ENCODE results near the gene TGM1.

TGM1 gene

DNA sequence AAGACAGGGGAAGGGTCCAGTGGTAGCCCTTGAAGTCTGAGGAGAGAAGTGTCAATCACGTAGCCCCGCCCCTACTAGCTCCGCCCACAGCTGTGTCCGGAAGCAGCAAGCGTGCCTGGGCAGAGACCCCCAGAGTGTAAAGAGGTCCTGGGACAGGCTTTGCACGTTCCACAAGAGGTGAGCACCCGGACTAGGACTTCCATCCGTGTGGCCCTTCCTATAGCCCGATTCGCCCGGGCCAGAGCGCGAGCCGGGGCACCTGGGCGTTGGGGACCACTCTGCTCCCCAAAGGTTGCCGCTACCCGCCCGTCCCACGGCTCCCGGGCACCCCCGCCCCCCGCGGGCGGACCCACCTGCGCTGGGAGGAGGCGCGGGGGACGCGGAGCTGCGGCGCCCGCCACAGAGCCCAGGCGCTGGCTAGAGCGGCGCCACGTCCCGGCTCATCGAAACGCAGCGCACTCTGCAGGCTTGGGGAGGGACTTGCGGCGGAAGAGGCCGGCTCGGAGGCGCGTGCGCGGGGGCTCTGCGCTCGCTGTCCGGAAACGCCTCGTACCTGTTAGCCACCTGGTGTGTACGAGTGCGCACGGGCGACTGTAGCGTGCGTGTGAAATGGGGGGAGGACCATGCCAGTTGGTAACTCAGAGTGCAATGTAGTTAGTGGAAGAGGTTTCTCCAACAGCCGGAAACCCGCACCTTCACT is 8.3 kb upstream of the TGM1 start, which contains the start of gene RABGGTA:
TSS of gene RABGGTA (minus strand) at position 464 of the 700 bp plus-strand sequence. CDS start 482 bp downstream, outside the sequence.
- DNase-seq = peak; percentile 80 to 98 (median 89)

DNA sequence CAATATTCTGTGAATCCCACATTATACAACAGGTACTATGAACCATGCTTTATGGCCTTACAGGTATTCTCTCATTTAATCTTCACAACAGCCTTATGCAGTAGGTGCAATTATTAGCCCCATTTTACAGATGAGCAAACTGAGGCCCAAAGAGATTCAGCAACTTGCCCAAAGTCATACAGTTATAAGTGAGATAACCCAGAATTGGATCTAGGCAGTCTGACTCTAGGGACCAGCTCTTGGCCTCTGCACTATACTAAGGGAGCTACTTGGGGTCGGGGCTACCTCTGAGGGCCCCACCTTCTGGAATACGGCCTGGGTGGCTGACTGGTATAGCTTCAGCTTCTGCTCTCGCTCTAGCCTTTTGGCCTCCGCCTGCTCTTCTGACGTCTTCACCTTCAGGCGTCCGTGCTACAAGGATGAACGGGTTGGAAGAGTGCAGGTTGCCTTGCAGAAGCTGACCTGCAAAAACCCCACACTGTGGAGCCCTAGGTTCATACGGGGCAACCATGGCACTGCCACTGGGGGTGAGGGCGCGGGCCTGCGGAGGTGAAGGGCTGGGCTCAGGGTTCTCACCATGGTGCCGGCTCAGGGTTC is 7.7 kb upstream of the TGM1 start:
- DNase-seq = no peak

DNA sequence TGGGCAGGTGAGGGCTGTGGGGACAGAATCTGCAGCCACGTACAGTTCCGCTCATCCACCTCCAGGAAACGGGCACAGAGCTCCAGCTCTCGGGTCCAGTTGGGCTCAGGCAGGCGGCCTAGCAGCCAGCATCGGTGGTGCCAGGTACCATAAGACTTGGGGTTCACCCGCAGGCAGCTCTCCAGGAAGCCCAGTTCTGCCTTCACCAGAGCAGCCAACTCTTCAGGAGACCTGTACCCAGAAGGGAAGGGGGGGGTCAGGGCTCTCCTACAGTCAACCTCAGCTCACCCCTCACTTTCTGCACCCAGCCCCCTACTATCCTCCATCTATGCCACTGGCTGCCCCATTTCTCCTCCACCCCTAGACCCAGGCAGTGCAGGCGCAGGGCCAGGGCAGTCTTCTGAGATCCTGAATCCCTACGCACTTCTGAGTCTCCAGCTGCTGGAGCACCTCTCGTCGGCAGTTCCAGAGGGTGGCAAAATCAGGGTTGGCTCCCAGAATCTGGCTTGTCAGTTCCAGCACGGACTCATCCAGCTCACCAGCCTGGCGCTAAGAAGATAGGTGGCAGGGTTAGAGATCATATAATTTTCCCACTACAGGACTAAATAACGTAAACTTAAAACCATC is 7.0 kb upstream of the TGM1 start:
- no peak for DNase-seq

DNA sequence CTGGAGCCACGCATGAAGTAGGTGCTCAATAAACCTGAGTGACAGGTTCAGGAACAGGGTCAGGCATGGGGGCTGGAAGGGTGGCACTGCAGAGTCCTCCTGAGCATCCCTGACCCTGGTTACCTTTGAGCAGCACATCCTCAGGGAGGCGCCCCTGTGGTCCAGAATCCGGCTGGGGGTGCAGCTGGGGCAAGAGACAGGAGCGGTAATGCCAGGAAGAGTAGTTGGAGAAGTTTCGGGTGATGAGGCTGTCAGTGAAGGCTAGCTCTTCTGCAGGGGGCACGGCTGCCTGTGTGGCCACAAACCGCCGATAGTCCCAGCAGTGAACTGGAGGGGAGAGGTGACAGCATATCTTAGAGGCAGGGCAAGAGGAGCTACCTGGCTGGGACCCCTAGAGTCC is 6.4 kb upstream of the TGM1 start:
- no peak for DNase-seq

DNA sequence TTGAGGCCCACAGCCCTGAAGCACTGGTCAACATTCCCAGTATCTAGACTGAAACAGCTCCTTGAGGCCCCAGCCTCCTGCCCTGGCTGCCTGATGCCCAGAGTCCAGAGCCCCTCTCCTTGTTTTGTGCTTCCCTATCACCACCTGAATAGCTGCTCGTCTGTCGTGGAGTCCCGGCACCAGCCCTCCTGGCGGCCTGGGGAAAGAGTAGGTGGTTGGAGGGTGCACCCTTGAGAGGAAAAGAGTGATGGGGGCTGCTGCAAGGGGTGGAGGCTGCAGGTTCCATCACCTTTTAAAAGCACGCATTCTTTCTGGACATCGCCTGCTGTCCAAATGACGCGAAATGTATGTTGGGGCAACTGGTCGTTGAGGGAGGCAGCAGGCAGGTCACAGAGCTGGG is 5.2 kb upstream of the TGM1 start:
- no peak for DNase-seq

DNA sequence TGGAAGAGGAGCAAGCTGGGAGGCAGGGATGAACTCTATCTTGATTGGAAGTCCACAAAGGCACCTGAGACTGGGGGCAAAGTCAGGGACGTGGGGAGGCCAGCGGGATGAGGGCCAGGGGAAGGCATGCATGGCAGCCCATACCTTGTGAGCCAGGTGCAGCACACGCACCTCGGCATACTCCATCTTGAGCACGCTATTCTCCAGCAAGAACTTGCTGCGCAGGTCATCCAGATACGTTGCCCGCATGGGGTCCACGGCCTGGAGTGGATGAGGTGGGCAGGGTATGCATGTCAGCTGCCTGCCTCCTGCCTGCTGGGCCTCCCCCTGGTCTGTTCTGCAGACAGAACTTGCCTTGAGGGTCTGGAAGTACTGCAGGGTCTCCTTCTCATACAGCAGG is 4.5 kb upstream of the TGM1 start:
- DNase-seq = no peak

DNA sequence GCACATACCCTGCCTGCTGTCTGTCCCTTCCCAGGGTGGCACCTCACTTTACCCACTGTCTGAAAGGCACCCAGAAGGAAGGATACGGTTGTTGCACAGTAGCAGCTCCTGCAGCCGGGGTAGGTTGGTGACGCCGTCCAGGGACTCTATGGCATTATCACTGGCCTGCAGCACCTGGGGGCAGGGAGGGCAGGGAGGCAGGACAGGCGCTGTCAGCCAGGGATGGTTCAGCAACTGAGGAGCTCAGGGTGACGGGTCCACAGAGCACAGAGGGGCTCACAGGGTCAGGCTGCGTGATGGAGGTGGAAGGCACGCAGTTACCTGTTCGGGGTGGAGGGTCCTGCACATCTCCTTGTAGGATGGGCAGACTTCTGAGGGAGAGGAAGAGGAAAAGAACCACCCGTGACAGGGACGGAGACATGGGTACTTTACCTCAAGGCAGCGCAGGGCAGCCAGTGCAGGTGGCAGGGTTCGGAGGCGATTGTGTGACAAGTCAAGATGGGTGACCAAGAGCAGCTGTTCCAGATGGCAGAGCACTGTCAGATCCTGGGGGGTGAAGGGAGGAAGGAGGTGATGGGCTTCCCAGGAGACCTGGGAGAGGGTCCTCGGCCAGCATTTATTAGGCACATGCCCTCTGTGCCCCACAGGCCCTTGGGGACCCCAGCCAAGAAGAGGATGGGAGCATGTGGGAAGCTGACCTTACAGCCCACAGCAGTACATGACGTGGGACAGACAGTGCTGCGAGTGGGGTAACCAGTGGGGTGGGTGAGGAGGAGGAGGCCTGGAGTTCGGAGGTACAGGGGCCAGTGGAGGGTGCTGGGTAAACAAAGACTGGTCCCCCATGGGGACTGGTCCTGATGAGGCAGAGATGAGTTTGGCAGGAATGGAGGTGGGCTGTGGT is 3.6 kb upstream of the TGM1 start:
- no peak for DNase-seq

DNA sequence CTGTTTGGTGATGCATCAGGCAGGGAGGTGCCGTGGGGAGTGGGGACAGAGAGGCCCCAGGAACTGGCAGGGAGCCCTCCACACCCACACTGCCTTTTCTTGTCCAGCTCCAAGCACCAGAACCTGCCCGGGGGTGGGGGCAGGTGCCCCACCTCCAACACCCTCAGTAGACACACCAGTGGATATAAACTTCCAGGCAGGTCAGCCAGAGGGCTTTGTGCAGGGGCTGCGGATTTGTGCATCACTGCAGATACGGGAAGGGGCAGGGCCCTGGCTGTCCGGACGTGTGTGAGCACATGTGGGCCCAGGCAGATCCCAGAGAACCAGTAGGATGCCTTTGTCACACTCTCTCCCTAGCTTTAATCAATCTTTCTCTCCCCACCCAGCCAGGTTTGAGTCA is 1.3 kb upstream of the TGM1 start:
- no peak for DNase-seq

DNA sequence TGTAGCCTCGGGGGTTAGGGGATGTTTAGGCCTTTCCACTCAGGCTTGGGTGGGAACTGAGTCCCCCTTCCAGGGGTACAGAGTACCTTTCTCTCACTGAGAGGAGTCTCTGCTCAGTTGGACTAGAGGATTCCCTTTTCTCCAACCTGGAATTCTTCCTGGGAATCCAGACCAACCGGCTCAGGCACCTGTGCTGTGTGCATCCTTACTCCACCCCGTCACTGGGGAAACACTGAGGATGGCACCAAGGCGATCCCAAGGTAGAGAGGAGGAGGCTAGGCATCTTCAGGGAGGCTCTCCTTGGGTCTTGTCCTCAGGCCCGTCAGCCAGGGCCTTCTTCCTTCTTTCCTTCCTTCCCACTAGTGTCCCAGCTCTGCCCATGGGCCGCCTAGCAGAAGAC is 871 bp upstream of the TGM1 start:
- DNase-seq = no peak

DNA sequence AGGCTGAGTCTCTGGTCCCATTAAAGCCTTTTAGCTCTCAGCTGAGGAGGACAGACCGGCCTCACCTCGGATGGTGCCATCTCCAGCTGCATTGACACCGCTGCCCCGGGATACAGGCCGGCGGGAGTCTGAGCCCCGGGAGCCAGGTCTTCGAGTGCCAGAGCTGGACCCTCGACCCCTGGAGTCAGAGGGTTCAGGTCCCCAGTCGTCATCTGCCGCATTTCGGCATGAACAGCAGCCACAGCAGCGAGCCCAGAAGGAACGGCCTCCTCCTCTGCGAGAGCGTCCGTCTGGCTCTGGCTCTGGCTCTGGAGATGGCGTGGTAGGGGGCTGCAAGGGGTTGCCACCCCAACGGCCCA is 1.0 kb downstream of the TGM1 start:
- no peak for DNase-seq

DNA sequence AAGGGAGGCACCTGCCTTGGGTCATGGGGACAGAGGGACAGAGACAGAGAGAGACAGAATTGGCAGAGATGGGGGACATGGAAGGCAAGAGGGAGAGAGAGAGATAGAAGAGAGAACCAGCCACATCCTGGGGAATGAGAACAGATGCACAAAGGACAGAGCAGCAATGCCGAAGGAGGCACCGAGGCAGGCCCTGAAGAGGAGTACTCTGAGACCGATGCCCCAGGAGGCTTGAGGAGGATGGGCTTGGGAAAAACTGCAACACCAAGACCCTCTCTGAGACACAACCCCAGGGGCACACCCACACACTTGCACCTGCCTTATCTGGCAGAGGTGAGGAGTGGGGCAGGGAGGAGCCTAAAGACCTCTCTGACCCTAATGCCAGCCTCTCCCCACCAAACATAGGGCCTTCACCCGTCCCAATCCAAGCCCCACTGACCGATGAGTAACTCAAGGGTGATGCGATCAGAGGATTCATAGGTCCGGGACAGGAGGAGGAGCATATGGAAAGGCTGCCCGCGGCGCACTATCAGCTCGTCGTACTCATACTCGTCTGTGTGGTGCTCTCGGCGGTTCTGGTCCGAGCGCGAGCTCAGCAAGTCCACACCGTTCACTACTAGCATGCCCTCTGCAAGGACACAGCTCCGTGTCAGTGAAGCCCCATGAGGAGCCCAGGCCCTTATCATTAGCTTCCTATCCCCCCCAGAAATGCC is 1.6 kb downstream of the TGM1 start:
- DNase-seq = no peak

DNA sequence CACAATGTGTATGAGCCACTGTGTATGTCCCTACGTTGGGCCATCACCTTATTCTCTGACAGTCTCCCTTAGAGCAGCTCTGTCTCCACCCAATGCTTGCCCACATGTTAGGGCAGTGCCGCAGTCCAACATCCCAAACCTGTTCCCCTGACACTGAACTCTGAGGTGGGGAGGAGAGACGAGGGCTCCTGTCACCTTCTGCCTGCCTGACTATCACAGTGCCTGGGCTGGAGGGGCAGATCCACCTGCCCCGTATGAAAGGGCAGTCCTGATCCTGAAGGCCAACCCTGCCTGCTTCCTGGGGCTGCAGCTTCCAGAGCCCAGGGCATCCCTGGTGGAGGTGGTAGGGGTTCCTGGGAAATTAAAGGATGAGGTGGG is 2.2 kb downstream of the TGM1 start:
- DNase-seq = no peak

DNA sequence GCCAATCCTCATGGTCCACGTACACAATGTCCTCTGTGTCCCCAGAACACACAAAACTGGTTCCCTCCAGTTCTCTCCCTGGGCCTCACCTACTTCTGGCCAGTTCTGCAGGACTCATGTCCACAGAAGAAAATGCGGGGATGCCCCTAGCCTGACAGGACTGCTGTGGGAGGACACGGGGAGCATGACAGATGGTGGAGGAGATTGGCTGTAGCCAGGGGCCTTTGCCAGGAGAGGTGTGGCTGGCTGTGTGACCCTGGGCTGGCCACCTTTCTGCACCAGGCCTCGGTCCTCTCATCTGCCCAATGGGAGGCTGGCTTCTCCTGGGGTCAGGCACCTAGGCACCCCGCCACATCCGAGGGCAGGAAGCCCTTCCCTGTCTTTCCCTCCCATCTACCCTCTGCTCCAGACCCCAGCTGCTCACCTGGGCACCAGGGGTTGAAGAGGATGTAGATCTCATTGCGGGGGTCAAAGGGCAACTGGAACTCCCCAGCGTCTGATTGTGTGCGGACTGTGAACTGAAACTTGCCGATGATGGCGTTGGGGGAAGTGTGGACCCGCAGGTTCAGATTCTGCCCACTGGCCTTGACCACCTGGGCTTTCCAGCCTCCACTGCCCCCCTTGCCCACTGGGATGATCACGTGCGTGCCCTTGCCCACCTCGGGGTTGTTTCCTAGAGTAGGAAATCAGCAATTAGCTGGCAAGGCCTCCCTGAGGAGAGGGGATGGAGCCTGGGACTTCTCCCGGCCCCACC is 2.8 kb downstream of the TGM1 start:
- DNase-seq = no peak

DNA sequence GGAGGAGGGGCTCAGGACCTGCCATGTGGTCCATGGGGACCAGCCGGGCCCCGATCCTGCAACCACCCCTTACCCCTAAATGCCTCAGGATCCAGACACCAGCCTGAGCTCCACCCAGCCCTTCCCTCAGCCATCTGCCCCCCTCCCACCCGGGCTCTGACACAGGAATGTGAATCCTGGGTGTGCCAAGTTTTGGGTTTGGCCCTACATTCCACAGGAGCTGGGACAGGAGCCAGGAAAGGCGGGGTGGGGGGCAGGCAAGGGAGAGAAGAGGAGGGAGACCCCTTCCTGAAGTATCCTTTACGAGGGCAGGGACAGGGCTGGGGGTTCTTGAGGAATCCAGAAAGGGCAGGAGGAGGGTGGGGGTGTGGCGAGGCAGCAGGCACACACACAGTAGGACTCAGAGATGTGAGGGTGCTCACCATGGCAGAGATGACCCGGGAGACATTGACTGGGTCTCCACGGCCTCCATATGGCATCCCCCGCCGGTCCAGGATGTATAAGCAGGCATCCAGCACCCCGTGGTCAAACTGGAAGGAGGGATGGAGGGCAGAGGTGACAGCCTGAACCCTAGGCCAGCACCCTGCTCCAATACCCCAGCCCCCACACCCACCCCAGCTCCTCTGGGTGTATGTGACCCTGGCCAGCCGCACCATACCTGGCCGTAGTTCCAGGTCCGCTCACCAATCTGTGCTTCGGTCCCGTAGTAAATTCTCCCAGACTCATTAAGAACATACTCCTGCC is 3.5 kb downstream of the TGM1 start:
- no peak for DNase-seq

DNA sequence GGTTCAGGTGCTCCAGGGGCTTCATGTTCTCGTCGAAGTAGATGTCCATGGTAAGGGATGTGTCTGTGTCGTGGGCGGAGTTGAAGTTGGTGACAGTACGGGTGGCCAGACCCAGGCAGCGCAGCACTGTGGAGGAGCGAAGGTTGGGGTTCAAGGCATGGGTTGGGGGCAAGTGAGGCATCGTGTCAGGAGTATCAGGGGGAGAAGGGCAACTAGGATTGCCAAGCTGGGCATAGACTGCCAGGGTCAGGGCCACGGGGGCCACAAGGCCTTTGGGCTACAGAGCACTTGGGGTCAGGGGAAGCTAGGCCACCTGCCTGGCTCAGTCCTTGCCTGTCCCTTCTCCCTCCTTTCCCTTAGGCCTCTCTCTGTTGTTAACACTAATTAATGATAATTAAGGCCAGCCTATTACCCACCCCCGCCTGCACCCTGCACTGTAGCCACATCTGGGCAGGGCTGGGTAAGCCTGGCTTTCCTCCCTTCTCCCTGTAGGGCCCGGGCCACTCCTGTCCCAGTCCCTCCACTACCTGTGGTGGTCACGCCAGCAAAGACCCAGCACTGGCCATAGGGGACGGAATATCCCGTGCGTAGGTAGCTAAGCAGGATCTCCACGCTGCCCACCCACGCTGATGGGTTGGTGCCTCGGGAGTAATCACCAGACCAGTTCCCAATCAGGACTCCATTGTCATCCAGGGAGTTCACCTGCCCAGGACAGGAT is 4.3 kb downstream of the TGM1 start:
- DNase-seq = no peak

DNA sequence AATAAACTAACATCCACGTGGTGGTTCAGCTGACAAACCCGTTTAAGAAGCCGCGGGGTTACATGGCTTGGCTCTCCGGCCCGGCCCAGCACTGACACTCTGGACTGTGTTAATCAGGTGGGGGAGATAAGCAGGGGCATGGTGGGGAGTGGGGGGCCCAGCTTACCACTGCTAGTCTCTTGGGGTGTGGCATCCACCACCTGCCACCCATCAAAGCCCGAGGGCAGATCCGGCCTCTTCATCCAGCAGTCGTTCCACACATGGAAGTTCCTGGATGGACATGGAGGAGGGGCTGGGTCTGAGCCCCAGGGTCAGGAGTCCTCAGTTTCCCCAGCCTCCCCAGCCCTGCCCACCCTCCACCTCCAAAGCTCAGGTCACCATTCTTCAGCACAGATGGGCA is 4.9 kb downstream of the TGM1 start:
- no peak for DNase-seq

DNA sequence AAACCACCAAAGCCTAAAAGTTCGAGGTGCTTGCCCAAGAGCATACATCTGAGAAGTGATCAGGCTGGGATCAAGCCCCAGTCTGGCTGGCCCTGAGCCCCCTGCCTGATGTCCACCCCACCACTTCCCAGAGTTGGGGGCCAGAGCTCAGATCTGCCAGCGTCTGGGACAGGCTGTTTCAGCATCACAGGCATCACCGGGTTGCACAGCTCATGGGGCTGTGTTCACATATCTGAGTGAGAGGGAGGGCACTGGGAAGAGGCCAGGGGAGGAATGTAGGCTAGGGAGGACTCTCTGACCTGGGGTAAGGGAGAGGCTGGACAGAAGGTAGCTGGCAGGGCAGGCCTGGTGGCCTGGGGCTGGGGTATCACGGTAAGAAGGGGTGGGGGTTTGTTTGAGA is 6.0 kb downstream of the TGM1 start:
- DNase-seq = no peak

DNA sequence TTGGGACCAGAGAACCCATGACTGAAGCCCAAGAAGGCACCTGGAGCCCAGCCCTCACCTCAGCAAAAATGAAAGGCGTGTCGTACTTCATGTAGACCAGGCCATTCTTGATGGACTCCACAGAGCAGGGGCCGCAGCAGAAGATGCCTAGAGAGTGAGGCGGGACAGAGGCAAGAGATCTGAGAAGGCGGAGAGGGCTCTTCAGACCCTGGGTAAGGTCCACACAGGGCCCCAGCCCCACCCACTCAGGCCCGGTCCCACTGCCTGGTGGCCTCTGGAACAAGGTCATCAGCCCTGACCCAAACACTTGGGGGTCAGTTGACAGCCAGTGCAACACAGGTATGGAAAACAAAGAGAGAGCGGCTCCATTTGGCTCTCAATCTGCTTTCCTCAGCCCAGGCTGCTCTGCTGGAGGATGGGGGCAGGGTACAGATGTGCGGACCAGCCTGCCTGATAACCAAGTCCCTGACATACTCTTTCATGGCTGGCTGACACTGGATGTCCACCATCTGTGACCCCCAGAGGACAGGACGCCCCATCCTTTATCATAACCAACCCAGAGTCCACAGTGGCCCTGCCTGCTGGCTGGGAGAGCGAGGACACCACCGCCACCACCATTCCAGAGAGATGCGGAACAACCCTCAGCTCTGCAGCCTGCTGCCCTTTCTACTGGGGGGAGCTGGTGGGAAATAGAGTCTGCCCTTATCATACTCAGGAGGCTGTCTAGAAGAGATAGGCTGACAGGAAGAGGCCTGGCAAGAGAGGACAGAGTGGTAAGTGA is 6.9 kb downstream of the TGM1 start:
- no peak for DNase-seq

DNA sequence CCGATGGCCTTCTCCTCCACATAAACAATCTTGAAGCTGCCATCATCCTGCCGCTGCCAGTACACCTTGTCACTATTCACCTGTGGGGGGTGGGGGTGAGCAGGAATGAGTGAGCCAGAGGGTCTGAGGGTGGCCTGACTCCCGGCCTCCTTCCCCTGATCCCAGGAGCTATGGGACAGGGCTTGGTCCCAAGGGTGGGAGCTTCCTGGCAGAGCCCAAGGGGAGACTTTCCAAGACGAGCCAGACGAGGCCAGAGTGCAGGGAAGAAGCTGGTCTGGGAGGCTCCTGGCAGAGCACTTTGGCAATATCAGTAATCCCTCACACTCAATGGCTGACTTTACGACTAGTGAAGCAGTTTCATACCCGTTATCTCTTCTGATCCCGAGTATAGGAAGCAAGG is 7.5 kb downstream of the TGM1 start:
- DNase-seq = no peak
